Kasumi-1 (cell line): ENCODE measurements around the gene JSRP1.

Source experiments
- DNase-seq, 2 experiments: peaks; one replicate each; lab custom pipeline; 2025; lab: John Stamatoyannopoulos, UW

JSRP1 gene

DNA sequence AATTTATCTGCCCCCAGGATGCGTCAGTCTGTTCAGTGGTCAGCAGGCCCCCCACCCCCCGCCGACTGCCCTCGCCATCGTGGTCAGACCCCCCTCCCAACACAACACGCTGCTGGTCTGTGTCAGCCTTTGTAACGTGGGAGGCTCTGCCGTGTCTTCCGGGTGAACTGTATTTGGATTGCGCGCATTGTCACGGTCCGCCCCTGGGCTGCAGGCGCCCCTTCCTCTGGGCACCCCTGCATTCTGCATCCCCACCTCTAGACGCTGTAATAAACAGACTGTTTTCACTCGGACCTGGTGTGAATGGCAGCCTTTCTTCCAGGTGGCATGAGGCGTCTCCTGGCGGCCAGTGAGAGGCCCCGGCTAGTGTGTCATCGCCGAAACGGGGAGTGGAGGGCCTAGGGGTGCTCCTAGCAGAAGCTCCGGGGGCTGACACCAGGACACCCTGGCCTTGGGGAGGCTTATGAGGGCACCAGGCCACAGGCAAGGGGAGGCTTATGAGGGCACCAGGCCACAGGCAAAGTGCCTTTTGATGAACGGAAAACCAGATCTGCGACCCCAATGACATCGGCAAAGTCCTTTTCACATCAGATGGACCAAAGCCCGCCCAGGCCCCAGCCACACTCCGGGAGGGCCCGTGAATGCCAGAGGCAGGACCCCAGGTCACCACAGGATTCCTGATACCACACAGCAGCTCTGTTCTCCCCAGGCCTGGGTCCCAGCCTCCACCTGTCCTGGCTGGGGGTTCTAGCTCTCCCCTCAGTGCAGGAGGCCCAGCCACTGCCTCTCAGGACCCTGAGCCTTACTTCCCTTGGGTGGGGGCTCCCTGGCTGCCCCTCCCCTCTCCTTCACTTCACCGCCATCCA, 23.7 kb downstream of the JSRP1 start:
- DNase-seq = no peak

- peak; percentile 27 to 36 for DNase-seq
Observed at GRCh38 chr19:2231621-2232221, 24.5 kb downstream of the JSRP1 start.

- DNase-seq = no peak
Observed at GRCh38 chr19:2230807-2231533, 25.2 kb downstream of the JSRP1 start.

DNA sequence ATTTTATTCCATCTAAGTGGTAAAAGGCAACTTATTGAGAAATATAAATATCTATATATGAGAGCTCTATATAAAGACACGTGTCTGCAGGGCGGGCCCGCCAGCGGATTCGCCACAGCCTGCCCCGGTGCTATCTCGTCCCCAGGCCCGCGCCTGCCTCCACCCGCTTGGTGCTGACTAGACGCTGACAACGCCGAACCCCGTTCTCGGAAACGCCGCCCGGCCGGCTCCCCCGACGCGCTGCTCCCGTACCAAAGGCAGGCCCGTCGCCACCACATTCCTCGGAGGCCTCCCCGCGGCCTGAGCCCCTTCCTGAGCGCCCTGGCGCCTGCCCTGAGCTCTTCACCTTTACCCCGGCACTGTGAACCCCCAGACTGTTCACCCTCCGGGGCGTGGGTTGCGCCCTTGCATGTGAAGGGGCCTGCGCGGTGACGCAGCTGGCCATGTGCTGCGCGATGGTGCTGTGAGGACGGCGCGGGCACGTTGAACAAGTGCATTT, 26.1 kb downstream of the JSRP1 start:
- DNase-seq = no peak

GRCh38 chr19:2229103-2230032, 26.8 kb downstream of the JSRP1 start:
- no peak for DNase-seq

- DNase-seq = no peak
Observed at GRCh38 chr19:2228157-2229030, 27.8 kb downstream of the JSRP1 start.

GRCh38 chr19:2227415-2228156, 28.6 kb downstream of the JSRP1 start:
- DNase-seq = no peak

GRCh38 chr19:2226840-2227360, 29.3 kb downstream of the JSRP1 start:
- DNase-seq = no peak

DNA sequence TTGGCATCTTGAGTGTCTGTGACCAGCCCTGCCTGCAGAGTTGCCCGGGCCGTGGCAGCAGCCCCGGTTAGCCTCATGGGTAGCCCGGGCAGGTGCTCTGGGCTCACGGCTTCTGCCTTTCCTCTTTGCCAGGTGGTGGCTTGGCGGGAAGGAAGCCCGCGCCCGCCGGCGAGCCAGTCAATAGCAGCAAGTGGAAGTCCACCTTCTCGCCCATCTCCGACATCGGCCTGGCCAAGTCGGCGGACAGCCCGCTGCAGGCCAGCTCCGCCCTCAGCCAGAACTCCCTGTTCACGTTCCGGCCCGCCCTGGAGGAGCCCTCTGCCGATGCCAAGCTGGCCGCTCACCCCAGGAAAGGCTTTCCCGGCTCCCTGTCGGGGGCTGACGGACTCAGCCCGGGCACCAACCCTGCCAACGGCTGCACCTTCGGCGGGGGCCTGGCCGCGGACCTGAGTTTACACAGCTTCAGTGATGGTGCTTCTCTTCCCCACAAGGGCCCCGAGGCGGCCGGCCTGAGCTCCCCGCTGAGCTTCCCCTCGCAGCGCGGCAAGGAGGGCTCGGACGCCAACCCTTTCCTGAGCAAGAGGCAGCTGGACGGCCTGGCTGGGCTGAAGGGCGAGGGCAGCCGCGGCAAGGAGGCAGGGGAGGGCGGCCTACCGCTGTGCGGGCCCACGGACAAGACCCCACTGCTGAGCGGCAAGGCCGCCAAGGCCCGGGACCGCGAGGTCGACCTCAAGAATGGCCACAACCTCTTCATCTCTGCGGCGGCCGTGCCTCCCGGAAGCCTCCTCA, 30.0 kb downstream of the JSRP1 start:
- no peak for DNase-seq

GRCh38 chr19:2225415-2226050, 30.7 kb downstream of the JSRP1 start:
- DNase-seq = no peak

GRCh38 chr19:2224754-2225349, 31.4 kb downstream of the JSRP1 start:
- no peak for DNase-seq

DNA sequence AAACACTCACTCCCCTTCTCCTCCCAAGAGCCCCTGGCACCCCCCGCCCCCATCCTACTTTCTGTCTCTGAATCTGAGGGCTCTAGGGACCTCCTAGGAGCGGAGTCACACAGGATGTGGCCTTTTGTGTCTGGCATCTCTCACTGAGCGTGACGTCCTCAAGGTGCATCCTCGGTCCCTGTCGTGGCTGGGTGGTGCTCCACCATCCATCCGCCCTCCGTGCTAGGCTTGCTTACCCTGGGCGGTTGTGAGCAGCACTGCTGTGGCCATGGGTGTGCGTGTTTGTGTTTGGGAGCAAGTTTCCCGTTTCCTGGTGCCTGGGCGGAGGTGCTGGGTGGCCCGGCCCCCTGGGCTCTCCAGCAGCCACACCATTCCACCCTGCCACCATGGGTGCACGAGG, 32.3 kb downstream of the JSRP1 start:
- no peak for DNase-seq

DNA sequence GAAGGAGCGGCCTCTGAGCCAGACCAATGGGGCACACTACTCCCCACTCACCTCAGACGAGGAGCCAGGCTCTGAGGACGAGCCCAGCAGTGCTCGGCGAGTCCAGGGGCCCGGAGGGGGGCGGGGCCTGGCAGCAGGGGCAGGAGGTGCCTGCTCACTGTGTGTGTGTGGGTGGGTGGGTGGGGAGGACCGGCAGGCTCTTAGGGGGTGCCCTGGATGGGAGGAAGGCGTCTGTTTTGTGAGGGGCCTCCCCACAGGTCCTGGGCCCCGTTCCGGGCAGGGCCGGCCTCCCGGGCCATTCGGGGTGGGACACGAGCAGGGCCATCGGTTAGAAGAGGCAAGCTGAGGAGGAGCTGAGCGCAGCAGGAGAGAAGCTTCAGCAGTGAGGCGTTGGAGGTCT, 32.8 kb downstream of the JSRP1 start:
- DNase-seq = no peak

GRCh38 chr19:2221918-2222317, 34.3 kb downstream of the JSRP1 start:
- DNase-seq = no peak

DNA sequence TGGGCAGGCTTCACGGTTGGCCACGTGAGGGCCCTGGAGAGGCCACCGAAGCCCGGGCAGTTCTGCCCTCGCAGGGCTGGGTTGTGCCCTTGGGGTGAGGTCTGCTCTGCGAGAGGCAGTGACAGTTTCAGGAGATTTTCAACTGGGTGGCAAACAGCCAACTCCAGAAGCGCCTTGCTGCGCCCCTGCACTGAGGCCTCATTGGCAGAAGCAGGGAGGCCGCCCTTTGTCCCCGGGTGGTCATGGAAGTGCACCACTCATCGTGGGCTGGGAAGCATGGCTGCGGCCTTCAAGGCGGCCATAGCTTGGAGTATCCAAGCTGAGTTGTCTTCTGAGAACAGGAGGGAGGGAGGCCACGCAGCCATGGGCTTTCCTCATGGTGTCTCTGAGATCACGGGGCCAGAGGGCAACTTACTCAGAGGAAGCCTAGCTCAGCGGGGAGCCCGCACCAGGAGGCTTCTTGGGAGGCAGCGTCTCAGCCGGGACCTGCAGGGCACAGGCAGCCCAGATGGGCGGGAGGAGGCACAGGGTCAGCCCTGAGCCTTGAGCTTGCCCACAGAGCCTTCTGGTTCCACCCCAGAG, 34.9 kb downstream of the JSRP1 start:
- no peak for DNase-seq

DNA sequence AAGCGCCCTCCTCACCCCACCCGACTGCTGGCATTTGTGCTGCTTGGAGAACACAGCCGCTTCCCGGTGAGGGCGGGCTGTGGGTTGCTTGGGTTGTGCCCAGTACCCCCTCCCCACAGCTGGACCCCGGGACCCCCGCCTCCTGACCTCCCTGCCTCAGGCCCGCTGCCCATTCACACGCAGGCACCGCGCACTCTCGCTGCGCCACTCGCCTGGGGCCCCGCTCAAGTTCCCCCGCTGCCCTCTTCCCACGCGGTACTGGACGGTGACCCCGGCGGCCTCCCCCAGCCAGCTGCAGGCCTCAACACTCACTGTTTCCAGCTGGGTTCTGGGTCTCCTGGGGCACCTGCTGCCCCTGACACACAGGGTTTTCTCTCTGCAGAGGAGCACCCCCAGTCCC, 36.5 kb downstream of the JSRP1 start:
- DNase-seq = no peak

GRCh38 chr19:2217591-2217990, 38.6 kb downstream of the JSRP1 start:
- no peak for DNase-seq
